CD4-positive, alpha-beta T cell treated with Interleukin-2 at 100 ng/mL for 4 hours (primary cell): Measurements from ENCODE around the gene PCBP3.

ENCODE experiments used
- DNase-seq: peaks from one replicate; pipeline ENCODE4 v3.0.0-alpha.2; 2020; ENCODE audit warnings: low spot score

PCBP3 gene

GRCh38 chr21:45753445-45753844, 109.9 kb downstream of the PCBP3 start:
- DNase-seq, result no peak

DNA sequence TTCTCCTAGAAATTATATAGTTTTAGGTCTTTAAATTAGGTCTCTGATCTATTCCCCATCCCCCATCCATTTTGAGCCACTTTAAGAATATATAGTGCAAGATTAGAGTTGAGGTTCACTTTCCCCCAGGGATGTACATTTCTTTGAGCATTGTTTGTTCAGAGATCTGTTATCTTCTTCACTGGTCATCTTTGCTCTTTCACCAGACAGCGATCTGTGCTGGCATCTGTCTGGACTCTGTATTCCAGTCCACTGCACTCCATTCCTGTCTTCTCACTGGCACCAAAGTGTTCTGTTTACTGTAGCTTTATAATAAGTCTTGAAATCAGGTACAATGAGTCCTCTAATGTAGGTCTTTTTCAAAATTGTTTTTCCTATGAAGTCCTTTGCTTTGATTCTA, 112.5 kb downstream of the PCBP3 start:
- no peak for DNase-seq

GRCh38 chr21:45756669-45757068, 113.1 kb downstream of the PCBP3 start:
- no peak for DNase-seq

DNA sequence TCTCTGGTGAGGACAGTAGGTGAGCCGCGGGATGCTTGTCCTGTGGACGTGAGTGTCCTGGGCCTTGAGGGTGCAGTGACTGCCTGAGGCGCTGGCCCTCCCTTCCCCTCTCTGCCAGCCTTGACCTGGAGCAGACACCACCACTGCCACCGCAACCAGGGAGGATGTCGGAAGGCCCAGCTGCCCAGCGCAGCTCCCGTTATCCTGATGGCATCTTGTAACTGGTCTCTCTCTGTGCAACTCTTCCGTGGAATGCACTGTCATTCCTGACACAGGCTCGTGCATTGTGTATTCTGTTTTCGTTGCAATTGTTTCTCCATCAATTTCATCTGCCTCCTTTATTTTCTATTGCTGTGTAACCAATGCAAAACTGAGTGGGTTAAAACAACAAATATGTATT, 118.2 kb downstream of the PCBP3 start:
- no peak for DNase-seq

- DNase-seq, result no peak
Measured at GRCh38 chr21:45763074-45763473, 119.5 kb downstream of the PCBP3 start.

GRCh38 chr21:45763506-45763905, 120.0 kb downstream of the PCBP3 start:
- DNase-seq, result no peak

DNA sequence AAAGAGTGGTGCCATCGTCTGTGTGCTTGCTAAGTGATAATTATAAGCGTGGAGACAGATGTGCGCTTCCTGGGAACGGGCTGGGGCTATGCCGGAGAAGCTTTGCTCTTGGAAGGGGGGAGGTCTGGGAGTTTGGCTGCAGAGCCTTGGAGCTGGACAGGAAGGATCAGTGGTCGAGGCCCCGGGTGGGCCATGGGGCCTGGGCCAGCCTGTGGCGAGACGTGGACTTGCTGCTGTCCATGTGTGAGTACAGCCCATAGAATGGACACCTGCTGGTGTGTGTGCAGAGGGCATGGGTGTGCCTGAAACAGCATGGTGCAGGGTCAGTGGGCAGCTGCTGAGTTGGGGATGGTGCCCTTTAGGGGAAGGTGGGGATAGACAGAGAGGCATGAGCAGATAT, 121.3 kb downstream of the PCBP3 start:
- no peak for DNase-seq

GRCh38 chr21:45765375-45765774, 121.8 kb downstream of the PCBP3 start:
- DNase-seq, result no peak

DNA sequence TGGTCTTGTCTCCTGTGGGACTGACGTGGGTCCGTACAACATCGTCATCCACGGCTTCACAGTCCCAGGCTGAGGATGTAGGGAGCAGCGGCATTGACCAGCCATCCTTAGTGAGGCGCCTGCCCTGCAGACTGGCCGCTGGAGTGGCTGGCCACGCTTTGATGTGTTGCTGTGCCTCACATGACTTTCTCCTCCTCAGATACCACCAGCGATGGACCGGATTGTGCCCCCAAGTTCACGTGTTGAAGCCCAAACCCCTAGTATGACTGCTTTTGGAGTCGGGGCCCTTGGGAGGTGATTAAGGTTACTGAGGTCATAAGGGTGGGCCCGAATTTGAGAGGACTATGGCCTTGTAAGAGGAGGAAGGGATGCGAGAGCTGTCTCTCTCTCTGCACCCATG, 122.5 kb downstream of the PCBP3 start:
- no peak for DNase-seq

- no peak for DNase-seq
Measured at GRCh38 chr21:45766501-45766900, 123.0 kb downstream of the PCBP3 start.

DNA sequence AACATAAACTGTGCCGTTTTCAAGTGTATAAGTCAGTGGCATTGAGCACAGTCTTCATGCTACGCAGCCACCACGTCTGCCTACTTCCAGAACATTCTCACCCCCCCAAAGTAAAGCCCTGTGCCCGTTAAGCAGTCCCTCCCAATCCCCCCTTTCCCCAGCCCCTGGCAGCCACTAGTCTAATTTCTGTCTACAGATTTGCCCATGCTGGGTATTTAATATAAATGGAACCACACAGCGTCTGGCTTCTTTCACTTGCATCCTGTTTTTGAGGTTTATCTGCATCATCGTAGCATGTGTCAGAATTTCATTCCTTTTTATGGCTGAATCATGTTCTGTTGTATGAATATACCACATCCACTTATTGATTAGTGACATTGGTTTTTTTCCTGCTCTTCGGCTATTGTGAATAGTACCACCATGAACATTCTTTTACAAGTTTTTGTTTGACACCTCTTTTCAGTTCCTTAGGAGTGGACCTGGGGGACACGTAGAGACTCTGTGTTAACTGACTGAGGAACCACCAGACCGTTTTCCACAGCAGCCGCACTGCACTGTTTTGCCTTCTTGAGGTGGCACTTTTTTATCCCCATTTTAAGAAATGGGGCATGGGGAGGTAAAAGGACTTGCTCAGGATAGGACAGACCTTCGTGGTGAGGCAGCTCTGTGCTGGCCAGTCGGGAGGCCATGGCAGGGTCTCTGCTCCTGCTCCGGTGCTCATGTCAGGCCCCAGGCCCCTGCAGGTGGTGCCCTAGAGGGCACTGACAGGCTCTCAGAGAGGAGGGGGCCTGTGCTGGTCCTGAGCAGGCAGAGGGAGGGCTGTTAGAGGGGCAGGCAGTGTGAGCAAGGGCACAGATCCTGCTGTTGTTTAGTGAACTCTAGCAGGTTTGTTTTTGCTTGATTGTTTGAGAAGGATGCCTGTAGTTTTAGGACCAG, 123.8 kb downstream of the PCBP3 start:
- peak; percentile 6 for DNase-seq

GRCh38 chr21:45768011-45768739, 124.7 kb downstream of the PCBP3 start:
- no peak for DNase-seq

DNA sequence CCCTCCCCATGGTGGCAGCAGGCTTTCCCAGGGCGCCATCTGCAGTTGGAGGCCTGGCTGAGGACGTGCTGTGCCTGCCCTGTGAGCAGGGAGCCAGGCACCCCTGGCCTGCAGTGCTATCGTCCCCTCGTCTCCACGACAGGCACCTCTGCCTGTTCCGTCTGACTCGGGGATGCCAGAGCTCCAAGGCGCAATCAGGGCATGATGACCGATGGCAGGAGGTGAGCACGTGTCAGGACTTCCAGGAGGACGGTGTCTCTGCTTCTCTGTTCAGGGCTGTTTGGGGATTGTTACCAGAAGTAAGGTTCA, 125.2 kb downstream of the PCBP3 start:
- DNase-seq, result no peak

DNA sequence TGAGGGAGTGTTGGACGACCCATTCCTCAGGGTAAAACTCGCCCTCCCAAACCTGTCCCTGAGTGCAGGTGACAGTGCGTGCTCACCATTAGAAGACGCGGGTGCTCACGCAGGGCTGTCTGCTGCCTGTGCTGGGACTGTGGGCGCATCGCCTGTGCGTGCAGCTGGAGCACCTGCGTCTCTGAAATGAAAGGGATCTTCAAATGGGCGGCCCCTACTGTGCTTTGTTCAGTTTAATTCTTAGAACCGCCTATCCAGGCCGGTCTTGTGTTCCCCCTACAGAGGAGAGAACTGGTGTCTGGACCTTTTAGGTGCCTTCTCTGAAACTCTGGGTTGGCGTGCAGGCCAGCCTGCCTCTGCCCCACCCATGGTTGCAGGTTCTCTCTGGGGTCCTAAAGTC, 125.8 kb downstream of the PCBP3 start:
- DNase-seq, result no peak

DNA sequence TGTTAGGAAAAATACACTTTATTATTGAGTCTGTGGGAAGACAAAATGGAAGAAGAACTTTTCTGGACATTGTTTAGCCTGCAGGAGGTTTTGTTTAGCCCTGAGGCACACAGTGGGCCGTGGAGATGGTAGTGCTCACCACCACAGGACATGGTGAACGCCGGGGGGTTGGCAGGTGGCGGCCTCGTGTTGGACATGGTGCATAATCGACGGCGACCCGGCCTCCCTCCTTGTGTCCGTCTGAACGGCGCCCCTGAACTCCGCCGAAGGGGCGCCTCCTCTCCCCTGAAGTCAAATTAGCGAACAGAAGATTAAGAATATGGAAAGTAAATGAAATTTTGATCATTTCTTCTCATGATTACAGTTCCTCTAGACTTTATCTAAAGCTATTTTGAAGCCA, 126.4 kb downstream of the PCBP3 start:
- no peak for DNase-seq

DNA sequence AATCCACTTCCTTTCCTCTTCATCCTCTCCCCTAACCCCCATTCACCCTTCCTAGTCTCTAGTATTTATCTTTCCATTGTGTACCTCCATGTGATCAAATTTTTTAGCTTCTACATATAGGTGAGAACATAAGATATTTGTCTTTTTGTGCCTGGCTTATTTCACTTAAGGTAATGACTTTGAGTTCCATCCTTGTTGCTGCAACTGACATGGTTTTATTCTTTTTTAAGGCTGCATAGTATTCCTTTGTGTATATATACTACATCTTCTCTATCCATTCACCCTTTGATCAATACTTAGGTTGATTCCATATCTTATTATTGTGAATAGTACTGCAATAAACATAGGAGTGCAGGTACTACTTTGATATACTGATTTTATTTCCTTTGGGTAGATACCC, 128.7 kb downstream of the PCBP3 start:
- no peak for DNase-seq

DNA sequence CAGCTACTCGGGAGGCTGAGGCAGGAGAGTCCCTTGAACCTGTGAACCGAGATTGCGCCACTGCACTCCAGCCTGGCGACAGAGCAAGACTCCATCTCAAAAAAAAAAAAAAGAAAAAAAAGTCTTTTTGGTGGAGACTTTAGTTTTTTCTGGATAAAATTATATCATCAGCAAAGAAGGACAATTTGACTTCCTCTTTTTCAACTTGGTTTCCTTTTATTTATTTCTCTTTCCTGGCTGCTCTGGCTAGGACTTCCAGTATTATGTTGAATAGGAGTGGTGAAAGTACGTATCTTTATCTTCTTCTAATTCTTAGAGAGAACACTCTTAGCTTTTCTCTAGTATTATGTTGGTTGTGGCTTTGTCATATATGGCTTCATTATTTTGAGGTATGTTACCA, 130.8 kb downstream of the PCBP3 start:
- no peak for DNase-seq

- DNase-seq, result no peak
Measured at GRCh38 chr21:45776971-45777370, 133.4 kb downstream of the PCBP3 start.

- no peak for DNase-seq
Measured at GRCh38 chr21:45778686-45779085, 135.2 kb downstream of the PCBP3 start.

GRCh38 chr21:45779226-45779625, 135.7 kb downstream of the PCBP3 start:
- no peak for DNase-seq

- no peak for DNase-seq
Measured at GRCh38 chr21:45780647-45781046, 137.1 kb downstream of the PCBP3 start.

DNA sequence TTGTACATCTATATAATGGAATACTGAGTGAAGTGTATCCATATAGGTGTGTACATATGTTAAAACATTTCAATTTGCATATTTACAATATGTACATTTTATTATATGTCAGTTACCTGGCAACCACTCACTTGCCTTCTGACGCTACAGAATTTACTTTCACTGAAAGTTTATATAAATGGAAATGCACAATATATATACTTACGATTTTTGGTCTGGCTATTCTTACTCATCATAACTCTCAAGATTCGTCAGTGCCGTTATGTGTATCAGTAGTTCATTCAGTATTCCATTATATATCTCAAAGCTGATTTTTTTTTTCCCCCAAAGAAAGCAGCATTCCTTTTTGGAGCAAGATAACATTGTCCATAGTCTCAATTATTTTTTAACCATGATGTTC, 138.2 kb downstream of the PCBP3 start:
- no peak for DNase-seq

DNA sequence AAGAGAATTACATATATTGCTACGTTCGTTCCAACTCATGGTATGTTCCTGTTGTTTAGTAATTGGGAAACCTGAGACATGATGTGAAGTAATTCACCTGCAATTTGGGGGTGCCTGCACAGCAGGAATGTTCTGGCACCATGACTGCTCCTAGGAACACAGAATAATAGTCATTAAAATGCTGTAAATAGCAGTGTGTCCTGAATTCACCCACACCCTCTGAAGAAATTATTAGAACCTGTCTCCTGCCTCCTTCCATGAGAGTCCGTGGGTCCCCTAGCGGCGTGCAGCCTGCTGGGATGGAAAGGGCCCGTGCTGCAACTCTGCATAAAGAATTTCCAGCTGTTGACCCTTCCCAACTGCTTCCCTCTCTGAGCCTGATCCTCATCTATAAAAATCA, 143.1 kb downstream of the PCBP3 start:
- DNase-seq, result no peak

GRCh38 chr21:45787371-45787770, 143.8 kb downstream of the PCBP3 start:
- no peak for DNase-seq
